Muscle layer of colon (tissue), 2 donors: ENCODE data around the gene NGRN.

ENCODE experiments used
- H3K27ac ChIP-seq: one replicate; pipeline ENCODE4 v1.7.0; 2013; ENCODE audit warnings: low read depth, mild to moderate bottlenecking, low read length, moderate library complexity
- H3K27me3 ChIP-seq, 2 donors: one replicate each; pipeline ENCODE4 v1.7.0; 2013; ENCODE audit warnings: low read length in 2 of 2, mild to moderate bottlenecking in 2 of 2; ENCODE audit not compliant: insufficient read depth in 2 of 2, control insufficient read depth in 1 of 2
- H3K36me3 ChIP-seq: one replicate; pipeline ENCODE4 v1.7.0; 2013; ENCODE audit warnings: mild to moderate bottlenecking, low read length; ENCODE audit not compliant: insufficient read depth
- H3K4me1 ChIP-seq: one replicate; pipeline ENCODE4 v1.7.0; 2013; ENCODE audit warnings: mild to moderate bottlenecking, low read length; ENCODE audit not compliant: insufficient read depth
- H3K4me3 ChIP-seq, 2 donors: one replicate each; pipeline ENCODE4 v1.7.0; 2013; ENCODE audit warnings: low read length in 2 of 2, low read depth in 1 of 2, mild to moderate bottlenecking in 1 of 2, moderate library complexity in 1 of 2
- H3K9ac ChIP-seq: one replicate; pipeline ENCODE4 v1.7.0; 2013; ENCODE audit warnings: low read length
- H3K9me3 ChIP-seq: one replicate; pipeline ENCODE4 v1.7.0; 2013; ENCODE audit warnings: mild to moderate bottlenecking, low read length
- donor health status: abdominal sarcoma.
- donor health status: Adenocarcinoma of cecum.

NGRN gene

DNA sequence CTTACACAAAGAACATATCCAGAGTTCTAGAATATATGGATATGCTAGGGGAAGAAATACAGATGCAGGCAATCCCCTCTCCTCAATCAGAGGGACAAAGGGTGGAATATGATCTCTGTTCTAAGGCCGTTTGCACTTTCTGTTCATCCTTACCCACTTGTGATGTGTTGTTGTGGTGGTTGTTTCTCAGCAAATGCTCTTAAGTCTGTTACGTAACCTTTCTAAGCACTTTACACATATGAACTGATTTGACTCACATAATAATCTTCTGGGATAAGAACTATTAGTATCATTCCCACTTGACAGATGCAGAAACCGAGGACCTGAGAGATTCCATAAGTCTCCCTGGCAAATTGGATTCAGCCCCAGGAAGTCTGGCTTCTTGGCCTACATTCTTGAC lies 40.5 kb downstream of the NGRN start:
- Histone ChIP-seq H3K4me3 (no peak overlapping the region), H3K9ac (no peak overlapping the region), H3K27ac (peak overlapping the region; percentile 24), H3K27me3 (no peaks in the 10 kb centered on the region), H3K4me1 (peaks cover 4% of the 10 kb centered on the region), H3K9me3 (no peaks in the 10 kb centered on the region), H3K36me3 (no peaks in the 10 kb centered on the region)

DNA sequence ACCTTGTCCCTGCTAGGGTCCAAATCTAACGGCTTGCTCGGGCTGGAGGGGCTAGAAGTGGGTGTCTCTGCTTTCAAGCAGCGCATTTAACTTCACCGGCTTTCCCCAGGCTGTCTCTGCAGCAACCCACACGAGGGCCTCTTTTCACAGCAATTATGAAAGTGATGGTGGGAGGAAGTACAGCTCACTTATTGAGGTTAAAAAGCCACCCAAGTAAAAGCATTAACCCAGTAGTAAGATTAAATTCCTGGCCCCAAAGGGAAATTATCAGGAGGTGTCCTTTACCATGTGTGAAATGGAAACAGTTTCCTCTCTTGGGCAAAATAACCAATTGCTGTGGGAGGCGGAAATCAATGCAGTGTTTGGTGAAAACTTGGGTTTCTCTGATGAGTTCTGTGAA lies 41.1 kb downstream of the NGRN start:
- Histone ChIP-seq H3K36me3 (no peaks in the 10 kb centered on the region), H3K27me3 (no peaks in the 10 kb centered on the region), H3K4me1 (peaks cover 4% of the 10 kb centered on the region), H3K27ac (peak overlapping the region; percentile 24), H3K9ac (no peak overlapping the region), H3K4me3 (no peak overlapping the region), H3K9me3 (no peaks in the 10 kb centered on the region)

DNA sequence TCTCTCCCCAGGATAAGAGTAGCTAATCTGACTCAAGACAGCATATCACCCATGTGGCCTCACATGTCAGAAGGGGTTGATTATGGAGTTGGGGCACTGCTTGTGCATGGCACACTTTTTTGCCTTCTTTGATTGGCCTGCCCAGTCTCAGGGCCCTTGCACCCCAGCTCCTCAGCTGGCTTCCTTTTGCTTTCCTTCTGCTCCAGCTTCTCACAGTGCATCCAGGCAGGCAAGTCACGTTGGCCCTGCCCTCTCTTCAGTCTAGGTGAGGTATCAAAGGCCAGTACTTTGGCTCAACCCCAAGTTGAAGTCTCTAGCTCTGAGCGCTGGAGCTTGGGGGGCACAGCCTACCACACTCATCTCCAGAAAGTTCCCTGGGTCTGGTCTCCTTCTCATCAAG lies 42.2 kb downstream of the NGRN start:
- H3K4me1 ChIP-seq = peaks cover 4% of the 10 kb centered on the region
- H3K27ac ChIP-seq = no peak overlapping the region
- no peak overlapping the region for H3K9ac ChIP-seq
- no peaks in the 10 kb centered on the region for H3K27me3 ChIP-seq
- H3K4me3 ChIP-seq = no peak overlapping the region
- H3K9me3 ChIP-seq = no peaks in the 10 kb centered on the region
- no peaks in the 10 kb centered on the region for H3K36me3 ChIP-seq

DNA sequence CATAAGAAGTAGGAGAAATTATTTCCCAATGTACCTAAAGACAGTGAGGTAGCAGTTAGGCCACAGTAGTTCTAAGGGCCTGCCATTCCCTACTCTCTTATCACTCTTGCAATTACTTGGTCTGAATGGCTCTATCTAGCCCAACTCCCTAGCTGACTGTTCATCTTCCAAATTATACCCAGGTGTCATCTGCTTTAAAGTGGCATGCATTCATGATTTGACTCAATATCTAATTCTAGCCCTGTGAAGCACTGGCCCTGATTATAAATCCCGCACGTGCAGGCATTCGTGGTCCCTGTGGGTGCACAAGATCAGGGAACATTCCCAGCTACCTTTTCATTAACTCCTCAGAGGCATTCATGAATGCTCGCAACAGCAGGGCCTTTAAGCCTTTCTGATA lies 43.5 kb downstream of the NGRN start:
- H3K9me3 ChIP-seq = no peaks in the 10 kb centered on the region
- H3K27ac ChIP-seq = no peak overlapping the region
- H3K9ac ChIP-seq = no peak overlapping the region
- H3K4me3 ChIP-seq = no peak overlapping the region
- no peaks in the 10 kb centered on the region for H3K36me3 ChIP-seq
- H3K27me3 ChIP-seq = no peaks in the 10 kb centered on the region
- peaks cover 6% of the 10 kb centered on the region for H3K4me1 ChIP-seq

DNA sequence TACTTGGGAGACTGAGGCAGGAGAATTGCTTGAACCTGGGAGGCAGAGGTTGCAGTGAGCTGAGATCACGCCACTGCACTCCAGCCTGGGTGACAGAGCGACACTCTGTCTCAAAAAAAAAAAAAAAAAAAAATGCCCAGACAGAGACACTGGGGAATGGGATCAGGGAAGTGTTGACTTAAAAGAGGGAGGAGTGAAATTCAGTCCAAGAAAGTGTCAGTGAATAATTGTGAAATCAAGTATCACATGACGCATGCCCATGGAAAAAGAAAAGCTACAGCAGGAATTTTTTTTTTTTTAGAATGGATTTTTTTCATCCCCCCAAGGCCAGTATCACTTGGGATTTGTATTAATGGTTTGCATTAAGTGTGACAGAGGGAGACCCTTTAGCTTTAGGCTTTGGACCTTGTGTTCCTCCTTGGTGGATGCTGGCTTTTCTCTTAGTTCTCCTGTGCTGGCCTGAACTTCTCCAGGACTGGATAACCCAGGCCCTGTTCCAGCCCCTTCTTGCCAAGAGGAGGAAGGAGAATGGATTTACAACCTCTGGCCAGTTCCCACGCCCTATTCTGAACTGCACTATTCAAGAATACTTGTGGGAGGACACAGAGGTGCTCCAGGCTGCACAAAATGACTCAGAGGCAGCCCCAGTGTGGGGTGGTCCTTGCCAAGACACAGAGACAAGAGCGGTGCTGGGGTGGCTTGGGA lies 50.0 kb downstream of the NGRN start:
- Histone ChIP-seq H3K4me3 (no peak overlapping the region), H3K9ac (no peak overlapping the region), H3K36me3 (no peaks in the 10 kb centered on the region)

DNA sequence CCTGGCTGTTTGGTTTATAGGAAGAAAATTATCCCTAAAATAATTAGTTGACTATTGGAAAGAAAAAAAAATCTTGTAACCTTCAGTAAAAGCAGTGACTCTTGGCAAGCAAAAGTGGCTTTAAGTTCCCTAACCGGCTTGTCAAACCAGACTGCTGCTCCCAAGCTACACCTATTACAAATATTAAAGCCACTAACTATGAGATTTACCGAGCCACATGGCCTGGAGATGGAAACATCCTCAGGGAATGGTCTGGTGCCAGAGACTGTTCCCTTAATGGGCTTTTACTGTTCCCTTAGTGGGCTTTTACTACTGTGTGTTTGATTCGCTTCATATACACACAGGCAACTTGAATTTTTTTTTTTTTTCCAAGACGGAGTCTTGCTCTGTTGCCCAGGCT lies 50.7 kb downstream of the NGRN start:
- no peaks in the 10 kb centered on the region for H3K27me3 ChIP-seq
- H3K27ac ChIP-seq = peak overlapping the region; percentile 53
- no peak overlapping the region for H3K9ac ChIP-seq
- H3K4me1 ChIP-seq = peaks cover 31% of the 10 kb centered on the region
- H3K4me3 ChIP-seq = no peak overlapping the region
- H3K9me3 ChIP-seq = no peaks in the 10 kb centered on the region
- no peaks in the 10 kb centered on the region for H3K36me3 ChIP-seq

More for the DNA sequence above, 50.0 kb downstream of the NGRN start:
- peak overlapping the region; percentile 53 for H3K27ac ChIP-seq
- H3K4me1 ChIP-seq = peaks cover 30% of the 10 kb centered on the region
- H3K27me3 ChIP-seq = no peaks in the 10 kb centered on the region
- no peaks in the 10 kb centered on the region for H3K9me3 ChIP-seq

DNA sequence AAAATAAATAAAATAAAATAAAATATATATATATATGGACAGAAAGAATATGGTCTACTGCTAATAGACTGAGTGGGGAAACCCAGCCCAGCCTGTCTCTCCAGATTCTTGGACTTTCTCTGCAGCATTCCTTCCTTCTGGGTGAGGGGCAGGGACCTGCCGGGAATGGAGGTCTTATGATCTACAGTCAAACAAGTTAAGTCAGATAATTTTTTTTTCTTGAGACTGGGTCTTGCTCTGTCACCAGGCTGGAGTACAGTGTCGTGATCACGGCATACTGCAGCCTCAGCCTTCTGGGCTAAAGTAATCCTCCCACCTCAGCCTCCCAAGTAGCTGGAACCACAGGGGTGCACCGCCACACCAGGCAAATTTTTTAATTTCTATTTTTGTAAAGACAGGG lies 53.1 kb downstream of the NGRN start:
- no peaks in the 10 kb centered on the region for H3K36me3 ChIP-seq
- H3K9ac ChIP-seq = no peak overlapping the region
- no peak overlapping the region for H3K4me3 ChIP-seq
- H3K27ac ChIP-seq = no peak overlapping the region
- H3K9me3 ChIP-seq = no peaks in the 10 kb centered on the region
- H3K4me1 ChIP-seq = peaks cover 31% of the 10 kb centered on the region
- H3K27me3 ChIP-seq = no peaks in the 10 kb centered on the region

DNA sequence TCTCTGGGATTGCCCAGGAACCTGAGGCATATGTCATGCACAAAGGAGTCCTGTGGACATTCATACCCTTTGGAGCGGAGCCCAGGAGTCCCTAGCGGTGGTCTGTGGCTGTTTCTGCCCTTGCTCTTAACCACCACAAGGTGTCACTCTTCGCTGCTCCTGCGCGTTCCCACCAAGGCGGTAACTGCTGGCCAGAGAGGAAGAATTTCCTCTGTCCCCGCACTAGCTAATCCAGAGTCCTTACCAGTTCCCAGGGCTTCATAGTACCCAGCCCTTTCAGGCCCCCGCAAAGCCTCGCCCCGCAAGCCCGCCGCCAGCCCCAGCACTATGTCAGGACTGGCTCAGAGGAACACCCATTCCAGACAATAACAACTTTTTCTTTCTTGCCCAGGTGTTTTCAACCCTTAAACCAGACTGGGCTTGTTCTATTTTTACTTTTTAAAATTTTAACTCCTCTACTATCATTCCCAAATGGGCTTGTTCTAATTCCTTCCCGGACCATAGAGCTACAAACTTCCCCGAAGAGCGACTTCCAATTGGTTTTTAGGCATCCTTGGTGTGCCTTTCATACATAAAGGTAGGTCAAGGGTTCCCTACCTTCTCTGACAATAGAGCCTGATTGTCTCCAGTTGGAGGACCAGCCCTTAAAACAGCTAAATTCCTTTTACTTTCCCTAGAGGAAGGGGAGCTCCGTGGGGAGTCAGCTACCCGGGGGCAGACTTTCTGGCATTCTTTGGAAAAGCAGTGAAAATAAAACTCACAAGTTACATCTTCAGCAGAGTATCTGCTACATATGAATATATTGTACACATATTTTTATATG lies 54.8 kb downstream of the NGRN start:
- Histone ChIP-seq H3K27ac (peak overlapping the region; percentile 51), H3K9me3 (no peaks in the 10 kb centered on the region), H3K9ac (no peak overlapping the region), H3K4me3 (no peak overlapping the region), H3K27me3 (no peaks in the 10 kb centered on the region), H3K36me3 (no peaks in the 10 kb centered on the region), H3K4me1 (peaks cover 23% of the 10 kb centered on the region)

DNA sequence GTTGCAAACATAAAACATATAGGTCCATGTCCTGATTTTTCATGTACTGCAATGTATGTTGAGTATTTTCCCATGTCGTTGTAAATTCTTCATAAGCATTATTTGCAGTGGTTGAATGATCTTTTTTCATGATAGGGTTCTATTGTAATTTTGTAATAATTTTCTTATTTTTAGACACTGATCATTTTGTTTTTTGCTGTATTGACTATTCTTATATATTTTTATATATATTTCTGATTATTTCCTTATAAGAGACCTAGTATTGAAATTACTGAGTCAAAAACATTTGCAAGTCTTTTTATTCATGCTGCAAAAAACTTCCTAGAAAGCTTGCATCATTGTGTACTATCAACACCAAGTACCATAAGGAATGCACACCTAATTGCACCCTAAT lies 55.4 kb downstream of the NGRN start:
- Histone ChIP-seq H3K27me3 (no peaks in the 10 kb centered on the region), H3K9ac (no peak overlapping the region), H3K36me3 (no peaks in the 10 kb centered on the region), H3K27ac (no peak overlapping the region), H3K4me1 (peaks cover 17% of the 10 kb centered on the region), H3K9me3 (no peaks in the 10 kb centered on the region), H3K4me3 (no peak overlapping the region)
